DMS114 treated with DMSO at 0.1 percent for 48 hours (cell line): ENCODE results near the gene ISCA1.

Experiments
- DNase-seq: peaks from one replicate; lab custom pipeline; 2025; ENCODE audit not compliant: unreplicated experiment; lab: John Stamatoyannopoulos, UW

The ISCA1 gene

DNA sequence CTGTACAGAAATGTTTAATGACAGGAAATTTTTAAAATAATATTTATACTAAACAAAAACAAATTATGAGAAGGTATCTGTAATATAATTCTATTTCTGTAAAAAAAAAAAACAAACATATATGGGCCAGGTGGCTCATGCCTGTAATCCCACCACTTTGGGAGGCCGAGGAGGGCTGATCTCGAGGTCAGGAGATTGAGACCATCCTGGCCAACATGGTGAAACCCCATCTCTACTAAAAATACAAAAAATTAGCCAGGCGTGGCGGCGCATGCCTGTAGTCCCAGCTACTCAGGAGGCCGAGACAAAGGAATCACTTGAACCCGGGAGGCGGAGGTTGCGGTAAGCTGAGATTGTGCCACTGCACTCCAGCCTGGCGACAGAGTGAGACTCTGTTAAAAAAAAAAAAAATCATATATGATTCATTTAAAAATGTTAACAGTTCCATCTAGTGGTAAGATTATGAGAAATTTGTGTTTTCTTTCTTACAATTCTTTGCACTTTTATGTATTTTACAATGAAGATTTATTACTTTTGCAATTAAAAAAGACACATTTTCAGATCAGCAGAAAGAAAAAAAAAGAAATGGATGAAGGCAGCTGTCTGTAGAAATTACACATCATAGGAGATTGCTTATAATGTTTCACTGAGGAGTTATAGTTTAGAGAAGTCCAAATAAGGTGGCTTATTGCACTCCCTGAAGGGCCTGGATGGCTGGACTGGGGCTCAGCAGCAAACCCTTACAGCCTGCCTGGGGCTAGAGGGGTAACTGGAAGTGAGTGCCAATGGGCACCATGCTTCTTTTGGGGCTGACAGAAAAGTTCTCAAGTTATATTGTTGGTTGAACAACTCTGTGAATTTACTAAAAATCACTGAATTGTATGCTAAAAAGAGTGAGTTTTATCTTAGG is 43.2 kb downstream of the ISCA1 start:
- peak; percentile 11 for DNase-seq

DNA sequence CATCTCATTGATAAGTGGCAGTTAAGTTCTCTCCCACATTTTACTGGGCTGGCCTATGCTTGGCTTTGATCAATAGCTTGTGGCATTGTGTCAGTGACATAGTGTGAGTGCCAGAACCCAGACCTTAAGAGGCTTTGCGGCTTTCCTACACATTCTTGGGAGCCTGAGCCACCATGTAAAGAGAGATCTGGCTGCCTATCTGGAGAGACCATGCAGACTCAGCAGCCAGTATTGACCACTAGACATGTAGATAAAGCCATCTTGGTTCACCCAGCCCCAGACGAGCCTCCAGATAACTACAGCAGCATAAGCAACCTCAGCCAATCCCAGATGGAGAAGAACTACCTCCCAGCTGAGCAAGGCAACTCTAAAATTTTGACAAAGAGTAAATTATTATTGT is 51.5 kb downstream of the ISCA1 start:
- DNase-seq = no peak

- no peak for DNase-seq
Measured at GRCh38 chr9:86222667-86223066, 59.7 kb downstream of the ISCA1 start.

DNA sequence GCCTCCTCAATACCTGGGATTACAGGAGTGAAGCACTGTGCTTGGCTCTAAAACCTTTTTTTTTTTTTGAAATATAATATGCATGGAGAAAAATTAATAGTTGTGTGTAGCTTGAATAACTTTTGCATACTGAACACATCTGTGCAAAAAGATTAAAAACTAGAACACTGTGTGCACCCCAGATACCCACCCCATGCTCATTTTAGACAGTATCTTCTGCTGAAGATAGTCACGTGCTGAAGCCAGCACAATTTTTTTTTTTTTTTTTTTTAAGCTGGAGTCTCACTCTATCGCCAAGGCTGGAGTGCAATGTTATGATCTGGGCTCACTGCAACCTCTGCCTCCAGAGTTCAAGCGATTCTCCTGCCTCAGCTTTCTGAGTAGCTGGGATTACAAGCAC is 62.7 kb downstream of the ISCA1 start:
- DNase-seq = no peak

GRCh38 chr9:86217076-86217755 is 65.1 kb downstream of the ISCA1 start:
- no peak for DNase-seq
